ENCODE results near the gene EID3.

GRCh38 chr12:104306376-104306775 is 2.8 kb downstream of the EID3 start:
- no peak for TF ChIP-seq ZNF263 (CRISPR knock-in tag; IDR thresholded peaks at IDR 0.05; ENCODE audit: low read depth)
- TF ChIP-seq CTCF (IDR thresholded peaks at IDR 0.05) = no peak
- TF ChIP-seq TP53 (CRISPR knock-in tag; IDR thresholded peaks at IDR 0.05) = no peak
- no peak for TF ChIP-seq CREM (CRISPR knock-in tag; IDR thresholded peaks at IDR 0.05)
- TF ChIP-seq ZNF671 (CRISPR knock-in tag; IDR thresholded peaks at IDR 0.05) = no peak
- TF ChIP-seq HMGXB4 (CRISPR knock-in tag; IDR thresholded peaks at IDR 0.05) = no peak
- no peak for TF ChIP-seq MAX (CRISPR knock-in tag; IDR thresholded peaks at IDR 0.05)
- TF ChIP-seq NR2C2 (CRISPR knock-in tag; IDR thresholded peaks at IDR 0.05) = no peak

Data from WTC11 (cell line).